ENCODE measurements around the gene DLG5.

DNA sequence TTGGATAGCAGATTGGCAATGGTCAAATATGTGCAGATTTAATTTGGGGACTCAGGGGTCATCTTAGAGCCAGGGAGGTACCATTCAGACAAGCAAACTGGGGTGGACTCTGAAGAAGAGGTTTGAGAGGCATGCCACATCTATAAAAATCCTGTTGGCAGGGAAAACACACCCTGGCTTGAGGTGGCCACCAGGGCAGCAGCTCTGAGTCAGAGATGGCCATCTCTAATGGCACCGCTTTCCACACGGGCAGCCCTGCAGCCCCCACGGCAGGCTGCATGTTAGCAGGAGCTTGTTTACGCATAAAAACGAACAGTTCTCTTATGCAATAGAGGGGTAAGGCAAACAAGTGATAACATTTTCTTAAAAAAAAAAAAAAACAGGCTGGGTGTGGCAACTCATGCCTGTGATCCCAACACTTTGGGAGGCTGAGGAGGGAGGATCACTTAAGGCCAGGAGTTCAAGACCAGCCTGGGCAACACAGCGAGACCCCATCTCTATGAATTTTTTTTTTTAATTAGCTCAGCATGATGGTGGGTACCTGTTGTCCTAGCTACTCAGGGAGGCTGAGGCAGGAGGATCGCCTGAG is 14.9 kb downstream of the DLG5 start:
- TF ChIP-seq, protein P1, sequence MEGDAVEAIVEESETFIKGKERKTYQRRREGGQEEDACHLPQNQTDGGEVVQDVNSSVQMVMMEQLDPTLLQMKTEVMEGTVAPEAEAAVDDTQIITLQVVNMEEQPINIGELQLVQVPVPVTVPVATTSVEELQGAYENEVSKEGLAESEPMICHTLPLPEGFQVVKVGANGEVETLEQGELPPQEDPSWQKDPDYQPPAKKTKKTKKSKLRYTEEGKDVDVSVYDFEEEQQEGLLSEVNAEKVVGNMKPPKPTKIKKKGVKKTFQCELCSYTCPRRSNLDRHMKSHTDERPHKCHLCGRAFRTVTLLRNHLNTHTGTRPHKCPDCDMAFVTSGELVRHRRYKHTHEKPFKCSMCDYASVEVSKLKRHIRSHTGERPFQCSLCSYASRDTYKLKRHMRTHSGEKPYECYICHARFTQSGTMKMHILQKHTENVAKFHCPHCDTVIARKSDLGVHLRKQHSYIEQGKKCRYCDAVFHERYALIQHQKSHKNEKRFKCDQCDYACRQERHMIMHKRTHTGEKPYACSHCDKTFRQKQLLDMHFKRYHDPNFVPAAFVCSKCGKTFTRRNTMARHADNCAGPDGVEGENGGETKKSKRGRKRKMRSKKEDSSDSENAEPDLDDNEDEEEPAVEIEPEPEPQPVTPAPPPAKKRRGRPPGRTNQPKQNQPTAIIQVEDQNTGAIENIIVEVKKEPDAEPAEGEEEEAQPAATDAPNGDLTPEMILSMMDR (IDR thresholded peaks at IDR 0.05; ENCODE audit: low read depth, low read length, missing input control) = peak; percentile 24
- TF ChIP-seq, protein P2, sequence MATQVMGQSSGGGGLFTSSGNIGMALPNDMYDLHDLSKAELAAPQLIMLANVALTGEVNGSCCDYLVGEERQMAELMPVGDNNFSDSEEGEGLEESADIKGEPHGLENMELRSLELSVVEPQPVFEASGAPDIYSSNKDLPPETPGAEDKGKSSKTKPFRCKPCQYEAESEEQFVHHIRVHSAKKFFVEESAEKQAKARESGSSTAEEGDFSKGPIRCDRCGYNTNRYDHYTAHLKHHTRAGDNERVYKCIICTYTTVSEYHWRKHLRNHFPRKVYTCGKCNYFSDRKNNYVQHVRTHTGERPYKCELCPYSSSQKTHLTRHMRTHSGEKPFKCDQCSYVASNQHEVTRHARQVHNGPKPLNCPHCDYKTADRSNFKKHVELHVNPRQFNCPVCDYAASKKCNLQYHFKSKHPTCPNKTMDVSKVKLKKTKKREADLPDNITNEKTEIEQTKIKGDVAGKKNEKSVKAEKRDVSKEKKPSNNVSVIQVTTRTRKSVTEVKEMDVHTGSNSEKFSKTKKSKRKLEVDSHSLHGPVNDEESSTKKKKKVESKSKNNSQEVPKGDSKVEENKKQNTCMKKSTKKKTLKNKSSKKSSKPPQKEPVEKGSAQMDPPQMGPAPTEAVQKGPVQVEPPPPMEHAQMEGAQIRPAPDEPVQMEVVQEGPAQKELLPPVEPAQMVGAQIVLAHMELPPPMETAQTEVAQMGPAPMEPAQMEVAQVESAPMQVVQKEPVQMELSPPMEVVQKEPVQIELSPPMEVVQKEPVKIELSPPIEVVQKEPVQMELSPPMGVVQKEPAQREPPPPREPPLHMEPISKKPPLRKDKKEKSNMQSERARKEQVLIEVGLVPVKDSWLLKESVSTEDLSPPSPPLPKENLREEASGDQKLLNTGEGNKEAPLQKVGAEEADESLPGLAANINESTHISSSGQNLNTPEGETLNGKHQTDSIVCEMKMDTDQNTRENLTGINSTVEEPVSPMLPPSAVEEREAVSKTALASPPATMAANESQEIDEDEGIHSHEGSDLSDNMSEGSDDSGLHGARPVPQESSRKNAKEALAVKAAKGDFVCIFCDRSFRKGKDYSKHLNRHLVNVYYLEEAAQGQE (IDR thresholded peaks at IDR 0.05) = no peak
- TF ChIP-seq GABPA (IDR thresholded peaks at IDR 0.05 in 1 of 2, conservative IDR thresholded peaks at IDR 0.05 in 1 of 2) (no peak), TAF1 (conservative IDR thresholded peaks at IDR 0.05) (no peak), JUND (IDR thresholded peaks at IDR 0.05) (peak; percentile 36 to 47), SP1 (IDR thresholded peaks at IDR 0.05) (peak; percentile 24), RAD21 (IDR thresholded peaks at IDR 0.05) (peak; percentile 16 to 28), FOXA1 (IDR thresholded peaks at IDR 0.05) (no peak), YY1 (IDR thresholded peaks at IDR 0.05) (peak; percentile 72)
- TF ChIP-seq, protein P3, sequence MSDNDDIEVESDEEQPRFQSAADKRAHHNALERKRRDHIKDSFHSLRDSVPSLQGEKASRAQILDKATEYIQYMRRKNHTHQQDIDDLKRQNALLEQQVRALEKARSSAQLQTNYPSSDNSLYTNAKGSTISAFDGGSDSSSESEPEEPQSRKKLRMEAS (IDR thresholded peaks at IDR 0.05) = peak; percentile 20
- TF ChIP-seq, protein P4, sequence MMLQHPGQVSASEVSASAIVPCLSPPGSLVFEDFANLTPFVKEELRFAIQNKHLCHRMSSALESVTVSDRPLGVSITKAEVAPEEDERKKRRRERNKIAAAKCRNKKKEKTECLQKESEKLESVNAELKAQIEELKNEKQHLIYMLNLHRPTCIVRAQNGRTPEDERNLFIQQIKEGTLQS (IDR thresholded peaks at IDR 0.05) = peak; percentile 46
- TF ChIP-seq, protein P5, sequence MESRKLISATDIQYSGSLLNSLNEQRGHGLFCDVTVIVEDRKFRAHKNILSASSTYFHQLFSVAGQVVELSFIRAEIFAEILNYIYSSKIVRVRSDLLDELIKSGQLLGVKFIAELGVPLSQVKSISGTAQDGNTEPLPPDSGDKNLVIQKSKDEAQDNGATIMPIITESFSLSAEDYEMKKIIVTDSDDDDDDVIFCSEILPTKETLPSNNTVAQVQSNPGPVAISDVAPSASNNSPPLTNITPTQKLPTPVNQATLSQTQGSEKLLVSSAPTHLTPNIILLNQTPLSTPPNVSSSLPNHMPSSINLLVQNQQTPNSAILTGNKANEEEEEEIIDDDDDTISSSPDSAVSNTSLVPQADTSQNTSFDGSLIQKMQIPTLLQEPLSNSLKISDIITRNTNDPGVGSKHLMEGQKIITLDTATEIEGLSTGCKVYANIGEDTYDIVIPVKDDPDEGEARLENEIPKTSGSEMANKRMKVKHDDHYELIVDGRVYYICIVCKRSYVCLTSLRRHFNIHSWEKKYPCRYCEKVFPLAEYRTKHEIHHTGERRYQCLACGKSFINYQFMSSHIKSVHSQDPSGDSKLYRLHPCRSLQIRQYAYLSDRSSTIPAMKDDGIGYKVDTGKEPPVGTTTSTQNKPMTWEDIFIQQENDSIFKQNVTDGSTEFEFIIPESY (IDR thresholded peaks at IDR 0.05) = no peak
